GM18861 (cell line): ENCODE measurements around the gene NTRK2.
"Not testable (repeated sequence)": the region's sequence is repeated elsewhere in the genome, so short reads cannot be mapped to it uniquely, and the experiment has no call there.

Experiments
- ATAC-seq: cut with Tn5 transposase; IDR thresholded peaks from one replicate; pipeline ENCODE4 v1.9.1; 2021; ENCODE audit not compliant: unreplicated experiment

The NTRK2 gene

GRCh38 chr9:84874596-84874995 lies 205.1 kb downstream of the NTRK2 start:
- no peak for ATAC-seq

GRCh38 chr9:84875193-84875592 lies 205.7 kb downstream of the NTRK2 start:
- no peak for ATAC-seq

GRCh38 chr9:84879631-84880030 lies 210.1 kb downstream of the NTRK2 start:
- no peak for ATAC-seq

- ATAC-seq: no peak
Observed at GRCh38 chr9:84880835-84881234, 211.3 kb downstream of the NTRK2 start.

GRCh38 chr9:84886866-84887265 lies 217.3 kb downstream of the NTRK2 start:
- ATAC-seq: no peak

GRCh38 chr9:84891924-84892323 lies 222.4 kb downstream of the NTRK2 start:
- ATAC-seq: no peak

GRCh38 chr9:84893419-84894128 lies 224.0 kb downstream of the NTRK2 start:
- ATAC-seq: no peak

GRCh38 chr9:84894859-84895258 lies 225.3 kb downstream of the NTRK2 start:
- ATAC-seq: no peak

GRCh38 chr9:84897362-84898094 lies 228.0 kb downstream of the NTRK2 start:
- no peak for ATAC-seq

GRCh38 chr9:84898188-84898587 lies 228.7 kb downstream of the NTRK2 start:
- ATAC-seq: no peak

GRCh38 chr9:84898618-84899017 lies 229.1 kb downstream of the NTRK2 start:
- not testable (repeated sequence) for ATAC-seq

- no peak for ATAC-seq
Observed at GRCh38 chr9:84899326-84899725, 229.8 kb downstream of the NTRK2 start.

- ATAC-seq: no peak
Observed at GRCh38 chr9:84900421-84900820, 230.9 kb downstream of the NTRK2 start.

- ATAC-seq: no peak
Observed at GRCh38 chr9:84903963-84904362, 234.4 kb downstream of the NTRK2 start.

- no peak for ATAC-seq
Observed at GRCh38 chr9:84916769-84917168, 247.2 kb downstream of the NTRK2 start.

- no peak for ATAC-seq
Observed at GRCh38 chr9:84917366-84918070, 248.0 kb downstream of the NTRK2 start.

- ATAC-seq: no peak
Observed at GRCh38 chr9:84919440-84919839, 249.9 kb downstream of the NTRK2 start.

- ATAC-seq: no peak
Observed at GRCh38 chr9:84921175-84921574, 251.6 kb downstream of the NTRK2 start.

GRCh38 chr9:84922051-84922450 lies 252.5 kb downstream of the NTRK2 start:
- no peak for ATAC-seq

GRCh38 chr9:84924266-84924665 lies 254.7 kb downstream of the NTRK2 start:
- ATAC-seq: no peak

- no peak for ATAC-seq
Observed at GRCh38 chr9:84925225-84925872, 255.8 kb downstream of the NTRK2 start.
